Stomach (tissue), 9 donors: ENCODE measurements around the gene CRABP1. TPM values are rescaled to one million over a fixed set of nuclear protein-coding genes. Genes with fewer than 3 reads are reported as not detected.
A peak's percentile ranks its signal among the peaks of the same experiment; 100 is the strongest.

ENCODE experiments used
- DNase-seq, 2 donors: peaks; one replicate each; pipeline versions ENCODE4 v3.0.0 to v3.0.0-alpha.2; 2013 to 2019
- H3K27ac ChIP-seq, 5 donors: fragments of 200-600 bp in 4 of 5; sonication (generic) in 4 of 5; one replicate each; pipeline ENCODE4 v1.5.1; 2013 to 2019; ENCODE audit warnings: mild to moderate bottlenecking in 1 of 5, moderate library complexity in 1 of 5
- H3K27me3 ChIP-seq, 3 donors: fragments of 200-600 bp; sonication (generic); one replicate each; pipeline ENCODE4 v1.5.1; 2017 to 2019; ENCODE audit warnings: mixed run types in 1 of 3
- H3K36me3 ChIP-seq, 4 donors: fragments of 200-600 bp; sonication (generic); 1 replicate in 3 of 4; 2 replicates in 1 of 4; pipeline ENCODE4 v1.5.1; 2016 to 2019
- H3K4me1 ChIP-seq, 4 donors: fragments of 200-600 bp; sonication (generic); one replicate each; pipeline ENCODE4 v1.5.1; 2016 to 2019
- H3K4me3 ChIP-seq, 4 donors: fragments of 200-600 bp; sonication (generic) in 3 of 4; one replicate each; pipeline ENCODE4 v1.5.1; 2016 to 2019; ENCODE audit warnings: mild to moderate bottlenecking in 1 of 4
- H3K9me3 ChIP-seq, 4 donors: fragments of 200-600 bp; sonication (generic); one replicate each; pipeline ENCODE4 v1.5.1; 2016 to 2019
- EP300 ChIP-seq: sonication (generic); formaldehyde crosslinking; IDR thresholded peaks from one replicate; pipeline ENCODE4 v1.6.1; 2017; ENCODE audit warnings: antibody characterized with exemption
- POLR2A ChIP-seq, 4 donors: fragments of 450-650 bp; IDR thresholded peaks; one replicate each; pipeline ENCODE4 v1.6.1; 2016; ENCODE audit warnings: antibody characterized with exemption in 4 of 4, control low read depth in 2 of 4, mild to moderate bottlenecking in 1 of 4, moderate library complexity in 1 of 4
- POLR2AphosphoS5 ChIP-seq, 3 donors: sonication (generic); formaldehyde crosslinking; IDR thresholded peaks; one replicate each; pipeline ENCODE4 v1.6.1; 2016; ENCODE audit warnings: antibody characterized with exemption in 3 of 3
- WGBS, 5 donors: extraction: QIAGEN DNeasy Blood & Tissue Kit in 3 of 5; methylation state at CpG; one replicate each; pipeline versions ENCODE4 v1.1.5 to v1.1.7; 2013 to 2018; 5-methylcytosine and 5-hydroxymethylcytosine counted together
- intact Hi-C: fragments of 100-400 bp; cut with DNase I; formaldehyde crosslinking; loops from one replicate; pipeline ENCODE4 v1.15.1; 2023; ENCODE audit warnings: low total_unique reads
- polyA plus RNA-seq, 3 donors: library from polyadenylated mRNA; stranded (reverse); fragments of 200-250 nt; gene quantifications; one replicate each; pipeline ENCODE4 v1.2.3, GENCODE V29; 2013
- total RNA-seq, 5 donors: library from RNA; depleted of rRNA; stranded (reverse); fragments of >200 nt; gene quantifications; one replicate each; pipeline versions ENCODE4 v1.1.0 to v1.2.3, GENCODE V29; 2014 to 2016
- TF ChIP-seq, protein P1 (sequence below), 7 experiments: fragments of 450-650 bp in 4 of 7; fragments of 200-600 bp in 3 of 7; sonication (generic) in 3 of 7; IDR thresholded peaks; one replicate each; pipeline ENCODE4 v1.5.1; 2016 to 2019; ENCODE audit warnings: antibody characterized with exemption in 7 of 7, control low read depth in 2 of 7, mild to moderate bottlenecking in 1 of 7
- donor health status: healthy with polysubstance abuse.
- donor health status: Bipolar disorder and iron deficiency.
- donor health status: healthy.

CRABP1 gene
- total and polyA plus RNA-seq, 8 donors = 0.62 to 4.9 (median 2.8) TPM; not detected in 5

GRCh38 chr15:78343276-78344060, 3.3 kb downstream of the CRABP1 start:
- WGBS, 5 donors = 76 to 81% (median 78%) methylated on average over 12 of the region's 12 CpGs
- no peaks in the 10 kb centered on the region for H3K36me3 ChIP-seq
- no peaks in the 10 kb centered on the region for H3K9me3 ChIP-seq
- no peak overlapping the region for H3K4me3 ChIP-seq
- peaks cover 6 to 21% (median 18%) of the 10 kb centered on the region in 4 donors for H3K4me1 ChIP-seq
- peaks cover 18 to 67% (median 38%) of the 10 kb centered on the region in 3 donors for H3K27me3 ChIP-seq
- intact Hi-C loops = no loop called here
- no peak for DNase-seq
- TF ChIP-seq EP300 (no peak), POLR2A (IDR thresholded peaks at IDR 0.05) (no peak), POLR2AphosphoS5 (IDR thresholded peaks at IDR 0.05) (no peak)
- TF ChIP-seq, protein P1, sequence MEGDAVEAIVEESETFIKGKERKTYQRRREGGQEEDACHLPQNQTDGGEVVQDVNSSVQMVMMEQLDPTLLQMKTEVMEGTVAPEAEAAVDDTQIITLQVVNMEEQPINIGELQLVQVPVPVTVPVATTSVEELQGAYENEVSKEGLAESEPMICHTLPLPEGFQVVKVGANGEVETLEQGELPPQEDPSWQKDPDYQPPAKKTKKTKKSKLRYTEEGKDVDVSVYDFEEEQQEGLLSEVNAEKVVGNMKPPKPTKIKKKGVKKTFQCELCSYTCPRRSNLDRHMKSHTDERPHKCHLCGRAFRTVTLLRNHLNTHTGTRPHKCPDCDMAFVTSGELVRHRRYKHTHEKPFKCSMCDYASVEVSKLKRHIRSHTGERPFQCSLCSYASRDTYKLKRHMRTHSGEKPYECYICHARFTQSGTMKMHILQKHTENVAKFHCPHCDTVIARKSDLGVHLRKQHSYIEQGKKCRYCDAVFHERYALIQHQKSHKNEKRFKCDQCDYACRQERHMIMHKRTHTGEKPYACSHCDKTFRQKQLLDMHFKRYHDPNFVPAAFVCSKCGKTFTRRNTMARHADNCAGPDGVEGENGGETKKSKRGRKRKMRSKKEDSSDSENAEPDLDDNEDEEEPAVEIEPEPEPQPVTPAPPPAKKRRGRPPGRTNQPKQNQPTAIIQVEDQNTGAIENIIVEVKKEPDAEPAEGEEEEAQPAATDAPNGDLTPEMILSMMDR (IDR thresholded peaks at IDR 0.05) = no peak
- no peak overlapping the region for H3K27ac ChIP-seq

GRCh38 chr15:78345396-78346125, 5.4 kb downstream of the CRABP1 start:
- WGBS, 5 donors = 80 to 91% (median 89%) methylated on average over 9 of the region's 9 CpGs

DNA sequence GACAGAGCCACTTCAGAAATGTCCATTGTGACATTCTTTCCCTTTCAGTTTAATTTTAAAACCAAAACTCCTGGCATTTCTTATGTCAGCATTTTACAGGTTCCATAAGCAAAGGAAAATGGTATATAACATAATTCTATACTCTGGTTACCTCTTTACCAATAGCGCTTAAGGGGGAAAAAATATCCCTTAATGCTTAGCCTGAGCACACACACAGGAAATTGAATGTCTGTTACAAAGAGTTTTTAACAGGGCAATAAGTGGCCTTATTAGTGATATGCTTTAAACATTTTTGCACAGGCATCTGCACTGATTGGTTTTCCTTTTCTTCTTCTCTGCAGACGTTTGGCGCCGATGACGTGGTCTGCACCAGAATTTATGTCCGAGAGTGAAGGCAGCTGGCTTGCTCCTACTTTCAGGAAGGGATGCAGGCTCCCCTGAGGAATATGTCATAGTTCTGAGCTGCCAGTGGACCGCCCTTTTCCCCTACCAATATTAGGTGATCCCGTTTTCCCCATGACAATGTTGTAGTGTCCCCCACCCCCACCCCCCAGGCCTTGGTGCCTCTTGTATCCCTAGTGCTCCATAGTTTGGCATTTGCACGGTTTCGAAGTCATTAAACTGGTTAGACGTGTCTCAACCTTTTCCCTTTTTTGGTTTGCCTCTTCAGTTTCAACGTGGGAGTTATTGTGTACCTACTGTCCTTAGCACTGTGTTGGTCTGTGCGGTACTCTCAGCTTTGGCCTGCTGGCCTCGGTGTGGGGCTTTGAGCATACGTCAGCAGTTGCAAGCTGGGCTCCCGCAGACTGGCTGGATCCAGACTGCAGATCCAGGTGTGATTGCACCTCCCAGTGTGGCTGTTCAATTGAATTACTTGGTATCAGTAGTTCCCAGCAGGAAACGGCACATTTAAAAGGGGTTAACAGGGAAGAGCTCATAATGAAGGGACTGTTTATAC, 7.7 kb downstream of the CRABP1 start:
- no peak overlapping the region for H3K4me3 ChIP-seq
- DNase-seq = peak in 1 of 2 donors; percentile 70
- peaks cover 0 to 28% (median 0%) of the 10 kb centered on the region in 3 donors for H3K27me3 ChIP-seq
- no peaks in the 10 kb centered on the region for H3K4me1 ChIP-seq
- TF ChIP-seq, protein P1 (IDR thresholded peaks at IDR 0.05) = no peak
- TF ChIP-seq POLR2A (IDR thresholded peaks at IDR 0.05) = no peak
- TF ChIP-seq POLR2AphosphoS5 (IDR thresholded peaks at IDR 0.05) = no peak
- no peak for TF ChIP-seq EP300
- intact Hi-C loops = no loop called here
- no peaks in the 10 kb centered on the region for H3K9me3 ChIP-seq
- H3K36me3 ChIP-seq = no peaks in the 10 kb centered on the region
- no peak overlapping the region for H3K27ac ChIP-seq
- 53 to 62% (median 57%) methylated on average over 16 to 17 of the region's 17 CpGs for WGBS, 5 donors

More at GRCh38 chr15:78345396-78346125, 5.4 kb downstream of the CRABP1 start:
- Histone ChIP-seq H3K9me3 (no peaks in the 10 kb centered on the region), H3K36me3 (no peaks in the 10 kb centered on the region), H3K27me3 (peaks cover 9 to 46% (median 17%) of the 10 kb centered on the region in 3 donors), H3K4me1 (peaks cover 0 to 13% (median 11%) of the 10 kb centered on the region in 4 donors), H3K4me3 (no peak overlapping the region), H3K27ac (no peak overlapping the region)
- no peak for DNase-seq
- TF ChIP-seq, protein P1 (IDR thresholded peaks at IDR 0.05) = no peak
- TF ChIP-seq POLR2AphosphoS5 (IDR thresholded peaks at IDR 0.05) (no peak), POLR2A (IDR thresholded peaks at IDR 0.05) (no peak), EP300 (no peak)
- intact Hi-C loops = no loop called here

DNA sequence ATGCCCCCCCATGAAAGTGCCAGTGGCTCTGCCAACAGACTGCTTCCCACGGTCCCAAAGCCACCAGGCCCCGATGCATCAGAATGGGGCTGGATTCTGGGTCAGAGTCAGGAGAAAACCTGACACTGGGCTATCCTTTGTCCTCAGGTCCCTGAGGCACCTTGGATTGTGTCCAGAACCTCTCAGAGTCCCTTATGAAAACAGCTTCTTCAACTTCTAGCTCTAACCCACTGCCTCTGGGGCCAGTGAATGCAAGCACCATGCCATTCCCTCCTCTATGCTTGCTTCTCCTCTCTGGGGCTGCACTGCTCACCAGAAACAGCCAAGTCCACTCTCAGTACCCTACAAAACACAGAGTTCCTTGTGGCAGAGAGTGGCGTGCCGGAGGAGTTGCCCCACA, 9.9 kb downstream of the CRABP1 start:
- intact Hi-C loops = no loop called here
- no peaks in the 10 kb centered on the region for H3K9me3 ChIP-seq

More for the DNA sequence above, 9.9 kb downstream of the CRABP1 start:
- H3K4me1 ChIP-seq = no peaks in the 10 kb centered on the region
- no peak for DNase-seq
- H3K4me3 ChIP-seq = no peak overlapping the region
- peaks cover 0 to 22% (median 0%) of the 10 kb centered on the region in 3 donors for H3K27me3 ChIP-seq
- TF ChIP-seq, protein P1 (IDR thresholded peaks at IDR 0.05) = no peak
- no peak for TF ChIP-seq POLR2AphosphoS5 (IDR thresholded peaks at IDR 0.05)
- TF ChIP-seq POLR2A (IDR thresholded peaks at IDR 0.05) = no peak
- no peak for TF ChIP-seq EP300
- H3K36me3 ChIP-seq = no peaks in the 10 kb centered on the region
- 68 to 92% (median 71%) methylated on average over 4 of the region's 4 CpGs for WGBS, 5 donors
- no peak overlapping the region for H3K27ac ChIP-seq
